Smooth muscle cell of trachea (primary cell): Measurements from ENCODE around the gene HBG1. TPM values are rescaled to one million over a fixed set of nuclear protein-coding genes. Genes with fewer than 3 reads are reported as not detected.

ENCODE experiments used
- total RNA-seq: library from RNA; depleted of rRNA; stranded (reverse); fragments of >200 nt; gene quantifications from 2 replicates; pipeline ENCODE4 v1.2.1, GENCODE V29; 2014

HBG1 gene
- total RNA-seq, result not detected in 2 replicates

GRCh38 chr11:5249807-5250396 lies at the start of gene HBG1:
HBG1 (minus strand) TSS chr11:5249857; CDS start chr11:5249804, 53 bp downstream.

GRCh38 chr11:5269715-5270147 lies 20.1 kb upstream of the HBG1 start, which contains the start of gene HBE1:
HBE1 (minus strand) TSS chr11:5269945; CDS start chr11:5269890, 55 bp downstream.

GRCh38 chr11:5254646-5255413 lies 5.2 kb upstream of the HBG1 start, which contains the start of gene HBG2:
HBG2 (minus strand) TSS chr11:5254781; CDS start chr11:5254728, 53 bp downstream.

GRCh38 chr11:5234381-5234834 lies 15.2 kb downstream of the HBG1 start, which contains the start of gene HBD:
HBD (minus strand) TSS chr11:5234483; CDS start chr11:5234433, 50 bp downstream.

GRCh38 chr11:5226732-5227310 lies 22.8 kb downstream of the HBG1 start, which contains the start of gene HBB:
HBB (minus strand) TSS chr11:5227071; CDS start chr11:5227021, 50 bp downstream.

GRCh38 chr11:5200582-5200981 lies 49.1 kb downstream of the HBG1 start, which contains the start of gene OR51V1:
OR51V1 (minus strand) TSS chr11:5200682; CDS start chr11:5200682, 0 bp downstream.

Other genes with a start within 250 kb of the HBG1 start
- not detected in 2 replicates for gene OR52J3, start 203.3 kb downstream of the HBG1 start, total RNA-seq
- not detected in 2 replicates for gene OR52E2, start 190.2 kb downstream of the HBG1 start, total RNA-seq
- not detected in 2 replicates for gene OR52E1, start 180.3 kb downstream of the HBG1 start, total RNA-seq
- not detected in 2 replicates for gene OR52A5, start 111.5 kb downstream of the HBG1 start, total RNA-seq
- not detected in 2 replicates for gene OR52A1, start 95.1 kb downstream of the HBG1 start, total RNA-seq
- not detected in 2 replicates for gene OR51V1, start 49.2 kb downstream of the HBG1 start, total RNA-seq
- not detected in 2 replicates for gene HBB, start 22.8 kb downstream of the HBG1 start, total RNA-seq
- 0.83 and 1.0 TPM in 2 replicates for gene HBD, start 15.4 kb downstream of the HBG1 start, total RNA-seq
- not detected in 2 replicates for gene HBG2, start 4.9 kb upstream of the HBG1 start, total RNA-seq
- gene HBE1, start 20.1 kb upstream of the HBG1 start, total RNA-seq, result 0.29 and 0.33 TPM in 2 replicates
- not detected in 2 replicates for gene OR51B4, start 52.1 kb upstream of the HBG1 start, total RNA-seq
- gene OR51B2, start 74.4 kb upstream of the HBG1 start, total RNA-seq, result not detected in 2 replicates
- gene OR51B5, start 93.7 kb upstream of the HBG1 start, total RNA-seq, result 0.29 TPM in 1 of 2 replicates, not detected in the other
- not detected in 2 replicates for gene OR51B6, start 101.7 kb upstream of the HBG1 start, total RNA-seq
- not detected in 2 replicates for gene OR51M1, start 134.0 kb upstream of the HBG1 start, total RNA-seq
- not detected in 2 replicates for gene OR51Q1, start 172.3 kb upstream of the HBG1 start, total RNA-seq
- not detected in 2 replicates for gene OR51I1, start 191.7 kb upstream of the HBG1 start, total RNA-seq
- gene OR51I2, start 199.5 kb upstream of the HBG1 start, total RNA-seq, result not detected in 2 replicates
- not detected in 2 replicates for gene OR52D1, start 238.8 kb upstream of the HBG1 start, total RNA-seq